DND-41 (cell line): ENCODE data around the gene SLC25A18.
A peak's percentile ranks its signal among the peaks of the same experiment; 100 is the strongest.

Source experiments
- ATAC-seq: fragments of 200-7000 bp; cut with Tn5 transposase; 3 replicates; pipeline ENCODE4 v1.9.1; 2021; ENCODE audit warnings: low read depth; ENCODE audit not compliant: insufficient read depth
- DNase-seq: peaks from one replicate; pipeline ENCODE4 v3.0.0-alpha.2; 2020
- H2AFZ ChIP-seq: 2 replicates; pipeline ENCODE4 v1.6.0; 2012; ENCODE audit warnings: low read depth, low read length
- H3K27ac ChIP-seq: 2 replicates; pipeline ENCODE4 v1.5.1; 2012; ENCODE audit warnings: low read length, inconsistent platforms
- H3K27me3 ChIP-seq: fragments of 200-600 bp; sonication (generic); 2 replicates; pipeline ENCODE4 v1.6.0; 2012; ENCODE audit warnings: low read length, mild to moderate bottlenecking, inconsistent platforms; ENCODE audit not compliant: insufficient read depth, poor library complexity
- H3K36me3 ChIP-seq: 2 replicates; pipeline ENCODE4 v1.5.1; 2012; ENCODE audit warnings: low read length, inconsistent platforms; ENCODE audit not compliant: insufficient read depth
- H3K4me1 ChIP-seq: 2 replicates; pipeline ENCODE4 v1.5.1; 2012; ENCODE audit warnings: mild to moderate bottlenecking, low read length; ENCODE audit not compliant: insufficient read depth
- H3K4me2 ChIP-seq: 2 replicates; pipeline ENCODE4 v1.6.0; 2012; ENCODE audit warnings: mild to moderate bottlenecking, moderate library complexity, low read length, inconsistent platforms; ENCODE audit not compliant: insufficient read depth
- H3K4me3 ChIP-seq, 2 experiments: fragments of 200-600 bp in 1 of 2; shearing (Covaris generic) in 1 of 2; 2 replicates each; pipeline ENCODE4 v1.5.1; 2012 to 2016; ENCODE audit warnings: inconsistent platforms in 2 of 2, low read length in 2 of 2, mild to moderate bottlenecking in 2 of 2, low read depth in 1 of 2, moderate library complexity in 1 of 2
- H3K79me2 ChIP-seq: 2 replicates; pipeline ENCODE4 v1.6.0; 2012; ENCODE audit warnings: low read length, inconsistent platforms; ENCODE audit not compliant: insufficient read depth
- H3K9ac ChIP-seq: 2 replicates; pipeline ENCODE4 v1.6.0; 2012; ENCODE audit warnings: low read depth, mild to moderate bottlenecking, inconsistent platforms, low read length, moderate library complexity
- H3K9me3 ChIP-seq: 2 replicates; pipeline ENCODE4 v1.5.1; 2012; ENCODE audit warnings: low read length, moderate library complexity, mild to moderate bottlenecking, inconsistent platforms; ENCODE audit not compliant: insufficient read depth, severe bottlenecking
- H4K20me1 ChIP-seq: 2 replicates; pipeline ENCODE4 v1.6.0; 2012; ENCODE audit warnings: low read length; ENCODE audit not compliant: insufficient read depth
- EZH2 ChIP-seq: IDR thresholded peaks from 3 replicates; pipeline ENCODE4 v1.6.1; 2012; ENCODE audit warnings: borderline replicate concordance, low read depth, mild to moderate bottlenecking, moderate library complexity, low read length, inconsistent platforms; ENCODE audit not compliant: severe bottlenecking
- TF ChIP-seq, protein P1 (sequence below): IDR thresholded peaks from 2 replicates; pipeline ENCODE4 v1.5.1; 2012; ENCODE audit warnings: borderline replicate concordance, low read length, moderate library complexity, mild to moderate bottlenecking; ENCODE audit not compliant: poor library complexity, severe bottlenecking; ENCODE audit errors: extremely low read depth

SLC25A18 gene

GRCh38 chr22:17537155-17537554 lies 26.1 kb upstream of the SLC25A18 start:
- no peaks in the 10 kb centered on the region for H3K27me3 ChIP-seq
- no peak for TF ChIP-seq EZH2
- TF ChIP-seq, protein P1, sequence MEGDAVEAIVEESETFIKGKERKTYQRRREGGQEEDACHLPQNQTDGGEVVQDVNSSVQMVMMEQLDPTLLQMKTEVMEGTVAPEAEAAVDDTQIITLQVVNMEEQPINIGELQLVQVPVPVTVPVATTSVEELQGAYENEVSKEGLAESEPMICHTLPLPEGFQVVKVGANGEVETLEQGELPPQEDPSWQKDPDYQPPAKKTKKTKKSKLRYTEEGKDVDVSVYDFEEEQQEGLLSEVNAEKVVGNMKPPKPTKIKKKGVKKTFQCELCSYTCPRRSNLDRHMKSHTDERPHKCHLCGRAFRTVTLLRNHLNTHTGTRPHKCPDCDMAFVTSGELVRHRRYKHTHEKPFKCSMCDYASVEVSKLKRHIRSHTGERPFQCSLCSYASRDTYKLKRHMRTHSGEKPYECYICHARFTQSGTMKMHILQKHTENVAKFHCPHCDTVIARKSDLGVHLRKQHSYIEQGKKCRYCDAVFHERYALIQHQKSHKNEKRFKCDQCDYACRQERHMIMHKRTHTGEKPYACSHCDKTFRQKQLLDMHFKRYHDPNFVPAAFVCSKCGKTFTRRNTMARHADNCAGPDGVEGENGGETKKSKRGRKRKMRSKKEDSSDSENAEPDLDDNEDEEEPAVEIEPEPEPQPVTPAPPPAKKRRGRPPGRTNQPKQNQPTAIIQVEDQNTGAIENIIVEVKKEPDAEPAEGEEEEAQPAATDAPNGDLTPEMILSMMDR, result no peak
- no peak for ATAC-seq
- no peaks in the 10 kb centered on the region; the same call in 1 of the 2 replicates for H4K20me1 ChIP-seq
- H2AFZ ChIP-seq, result no peak overlapping the region
- H3K9me3 ChIP-seq, result no peaks in the 10 kb centered on the region
- no peaks in the 10 kb centered on the region for H3K79me2 ChIP-seq
- no peak overlapping the region for H3K27ac ChIP-seq
- H3K36me3 ChIP-seq, result no peaks in the 10 kb centered on the region
- H3K4me2 ChIP-seq, result no peak overlapping the region
- H3K9ac ChIP-seq, result no peak overlapping the region
- no peaks in the 10 kb centered on the region for H3K4me1 ChIP-seq
- DNase-seq, result no peak
- H3K4me3 ChIP-seq, result no peak overlapping the region

DNA sequence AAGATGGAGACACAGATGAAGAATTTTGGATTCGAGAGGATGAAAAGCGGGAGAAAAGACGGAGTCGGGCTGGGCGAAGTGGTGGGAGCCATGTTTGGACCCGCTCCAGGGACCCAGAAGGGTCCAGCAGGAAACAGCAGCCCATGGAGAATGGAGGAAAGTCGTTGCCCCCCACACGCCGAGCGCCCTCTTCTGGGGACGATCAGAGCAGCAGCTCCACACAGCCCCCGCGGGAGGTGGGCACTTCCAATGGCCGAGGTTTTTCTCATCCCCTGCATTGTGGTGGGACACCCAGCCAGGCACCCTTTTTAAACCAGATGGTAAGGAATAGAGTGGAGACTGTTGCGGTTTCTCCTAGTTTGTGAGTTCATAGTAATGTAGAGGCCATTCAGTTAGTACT lies 22.8 kb upstream of the SLC25A18 start:
- Histone ChIP-seq H2AFZ (no peak overlapping the region), H3K4me1 (no peaks in the 10 kb centered on the region), H3K79me2 (no peaks in the 10 kb centered on the region), H4K20me1 (no peaks in the 10 kb centered on the region; the same call in 1 of the 2 replicates), H3K27me3 (no peaks in the 10 kb centered on the region), H3K9ac (no peak overlapping the region), H3K36me3 (no peaks in the 10 kb centered on the region), H3K9me3 (no peaks in the 10 kb centered on the region), H3K4me2 (no peak overlapping the region), H3K4me3 (no peak overlapping the region), H3K27ac (no peak overlapping the region)
- DNase-seq, result peak; percentile 8
- TF ChIP-seq, protein P1, result peak; percentile 44
- TF ChIP-seq EZH2, result no peak
- ATAC-seq, result no peak

DNA sequence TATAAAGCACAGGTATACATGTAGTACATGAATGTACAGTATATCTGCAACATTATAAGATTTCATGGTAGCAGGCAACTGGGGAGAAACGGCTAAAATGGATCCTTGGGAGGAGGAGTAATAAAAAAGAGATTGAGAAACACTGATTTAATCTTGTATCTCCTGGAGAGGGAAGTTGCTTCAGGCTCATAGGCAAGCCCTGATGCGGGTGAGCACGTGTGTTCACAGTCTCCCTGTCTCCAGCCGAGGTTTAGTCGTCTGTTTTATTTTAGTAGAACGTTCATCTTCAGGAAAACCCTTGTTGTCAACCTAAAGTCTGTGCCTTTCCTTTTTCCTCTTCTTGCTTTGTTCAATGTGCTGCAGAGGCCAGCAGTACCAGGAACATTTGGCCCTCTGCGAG lies 21.8 kb upstream of the SLC25A18 start:
- Histone ChIP-seq H3K36me3 (no peaks in the 10 kb centered on the region), H3K27ac (no peak overlapping the region), H3K4me3 (no peak overlapping the region), H3K27me3 (no peaks in the 10 kb centered on the region), H3K9ac (no peak overlapping the region), H4K20me1 (no peaks in the 10 kb centered on the region; the same call in 1 of the 2 replicates), H3K79me2 (no peaks in the 10 kb centered on the region), H3K9me3 (no peaks in the 10 kb centered on the region), H2AFZ (no peak overlapping the region), H3K4me2 (no peak overlapping the region), H3K4me1 (no peaks in the 10 kb centered on the region)
- ATAC-seq (no peak), DNase-seq (no peak)
- TF ChIP-seq EZH2, result no peak
- TF ChIP-seq, protein P1, result no peak

DNA sequence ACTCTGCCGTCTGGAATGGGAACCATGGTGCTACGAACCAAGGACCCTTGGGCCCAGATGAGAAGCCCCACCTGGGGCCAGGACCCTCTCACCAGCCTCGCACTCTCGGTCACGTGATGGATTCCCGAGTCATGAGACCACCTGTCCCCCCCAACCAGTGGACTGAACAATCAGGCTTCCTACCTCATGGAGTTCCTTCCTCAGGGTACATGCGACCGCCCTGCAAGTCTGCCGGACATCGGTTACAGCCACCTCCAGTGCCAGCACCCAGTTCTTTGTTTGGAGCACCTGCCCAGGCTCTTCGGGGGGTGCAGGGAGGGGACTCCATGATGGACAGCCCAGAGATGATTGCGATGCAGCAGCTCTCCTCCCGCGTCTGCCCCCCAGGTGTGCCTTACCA lies 20.8 kb upstream of the SLC25A18 start:
- H3K9ac ChIP-seq, result no peak overlapping the region
- H3K79me2 ChIP-seq, result no peaks in the 10 kb centered on the region
- H3K4me2 ChIP-seq, result no peak overlapping the region
- no peaks in the 10 kb centered on the region for H3K4me1 ChIP-seq
- H2AFZ ChIP-seq, result no peak overlapping the region
- TF ChIP-seq, protein P1, result no peak
- no peak for TF ChIP-seq EZH2
- H3K27ac ChIP-seq, result no peak overlapping the region
- no peaks in the 10 kb centered on the region for H3K36me3 ChIP-seq
- no peak for ATAC-seq
- no peaks in the 10 kb centered on the region for H3K9me3 ChIP-seq
- no peak for DNase-seq
- no peaks in the 10 kb centered on the region for H3K27me3 ChIP-seq
- no peak overlapping the region for H3K4me3 ChIP-seq
- no peaks in the 10 kb centered on the region; the same call in 1 of the 2 replicates for H4K20me1 ChIP-seq
